GM12874 (cell line): ENCODE results near the gene RPL9.

Experiments used
- TF ChIP-seq, protein P1 (sequence below): IDR thresholded peaks from 2 replicates; pipeline ENCODE4 v1.5.1; 2011; ENCODE audit warnings: low read depth, mild to moderate bottlenecking, control low read depth, low read length, moderate library complexity; ENCODE audit not compliant: insufficient read depth

The RPL9 gene

DNA sequence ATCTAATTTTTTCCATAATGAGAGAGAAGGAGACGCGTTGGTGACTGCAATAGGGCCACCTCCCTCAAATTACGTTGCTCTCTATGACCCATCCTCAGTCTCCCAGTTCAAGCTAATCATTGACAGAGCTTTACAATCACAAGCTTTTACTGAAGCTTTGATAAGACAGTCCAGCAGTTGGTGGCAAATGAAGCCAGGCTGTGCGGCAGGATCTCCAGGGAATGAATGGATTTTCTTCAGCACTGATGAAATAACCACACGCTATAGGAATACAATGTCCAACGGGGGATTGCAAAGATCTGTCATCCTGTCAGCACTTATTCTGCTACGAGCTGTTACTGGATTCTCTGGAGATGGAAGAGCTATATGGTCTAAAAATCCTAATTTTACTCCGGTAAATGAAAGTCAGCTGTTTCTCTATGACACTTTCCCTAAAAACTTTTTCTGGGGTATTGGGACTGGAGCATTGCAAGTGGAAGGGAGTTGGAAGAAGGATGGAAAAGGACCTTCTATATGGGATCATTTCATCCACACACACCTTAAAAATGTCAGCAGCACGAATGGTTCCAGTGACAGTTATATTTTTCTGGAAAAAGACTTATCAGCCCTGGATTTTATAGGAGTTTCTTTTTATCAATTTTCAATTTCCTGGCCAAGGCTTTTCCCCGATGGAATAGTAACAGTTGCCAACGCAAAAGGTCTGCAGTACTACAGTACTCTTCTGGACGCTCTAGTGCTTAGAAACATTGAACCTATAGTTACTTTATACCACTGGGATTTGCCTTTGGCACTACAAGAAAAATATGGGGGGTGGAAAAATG lies 51.7 kb downstream of the RPL9 start, which contains the start of gene KLB:
Gene KLB (plus strand): TSS at position 168 of the 821 bp plus-strand sequence. CDS start 20 bp downstream, at position 188.
- TF ChIP-seq, protein P1, sequence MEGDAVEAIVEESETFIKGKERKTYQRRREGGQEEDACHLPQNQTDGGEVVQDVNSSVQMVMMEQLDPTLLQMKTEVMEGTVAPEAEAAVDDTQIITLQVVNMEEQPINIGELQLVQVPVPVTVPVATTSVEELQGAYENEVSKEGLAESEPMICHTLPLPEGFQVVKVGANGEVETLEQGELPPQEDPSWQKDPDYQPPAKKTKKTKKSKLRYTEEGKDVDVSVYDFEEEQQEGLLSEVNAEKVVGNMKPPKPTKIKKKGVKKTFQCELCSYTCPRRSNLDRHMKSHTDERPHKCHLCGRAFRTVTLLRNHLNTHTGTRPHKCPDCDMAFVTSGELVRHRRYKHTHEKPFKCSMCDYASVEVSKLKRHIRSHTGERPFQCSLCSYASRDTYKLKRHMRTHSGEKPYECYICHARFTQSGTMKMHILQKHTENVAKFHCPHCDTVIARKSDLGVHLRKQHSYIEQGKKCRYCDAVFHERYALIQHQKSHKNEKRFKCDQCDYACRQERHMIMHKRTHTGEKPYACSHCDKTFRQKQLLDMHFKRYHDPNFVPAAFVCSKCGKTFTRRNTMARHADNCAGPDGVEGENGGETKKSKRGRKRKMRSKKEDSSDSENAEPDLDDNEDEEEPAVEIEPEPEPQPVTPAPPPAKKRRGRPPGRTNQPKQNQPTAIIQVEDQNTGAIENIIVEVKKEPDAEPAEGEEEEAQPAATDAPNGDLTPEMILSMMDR = no peak
